MCF 10A (cell line): ENCODE results near the gene DCUN1D2. TPM values are rescaled to one million over a fixed set of nuclear protein-coding genes. Genes with fewer than 3 reads are reported as not detected.
A peak's percentile ranks its signal among the peaks of the same experiment; 100 is the strongest.

Experiments used
- BruUV-seq: library from RNA; stranded (reverse); fragments of 400-500 nt; replicated peaks from 2 replicates; lab custom pipeline; 2021; lab: Mats Ljungman, UMichigan
- CTCF ChIA-PET: fragments of 300-600 bp; sonication (Branson Sonifier 250); formaldehyde crosslinking; extraction: SDS; loops from one replicate; lab custom pipeline; 2021; ENCODE audit warnings: antibody characterized with exemption, inconsistent platforms; lab: Yijun Ruan, JAX
- POLR2A ChIA-PET: fragments of 300-600, 350-650 bp; sonication (Branson Sonifier 250); formaldehyde crosslinking; extraction: SDS; loops from one replicate; lab custom pipeline; 2020; ENCODE audit warnings: antibody characterized with exemption, inconsistent platforms; lab: Yijun Ruan, JAX
- DNase-seq: peaks from one replicate; pipeline ENCODE4 v3.0.0-alpha.2; 2018; ENCODE audit not compliant: unreplicated experiment
- H3K27ac Mint-ChIP-seq: one replicate; pipeline ENCODE4 v1.8.0; 2022; ENCODE audit warnings: mild to moderate bottlenecking, low read depth, mixed read lengths; ENCODE audit not compliant: unreplicated experiment
- H3K27me3 Mint-ChIP-seq: one replicate; pipeline ENCODE4 v1.8.0; 2022; ENCODE audit warnings: mixed read lengths; ENCODE audit not compliant: insufficient read depth, unreplicated experiment
- H3K36me3 Mint-ChIP-seq: one replicate; pipeline ENCODE4 v1.8.0; 2022; ENCODE audit warnings: mild to moderate bottlenecking, moderate library complexity, mixed read lengths; ENCODE audit not compliant: insufficient read depth, unreplicated experiment
- H3K4me1 Mint-ChIP-seq: one replicate; pipeline ENCODE4 v1.8.0; 2022; ENCODE audit warnings: mixed read lengths; ENCODE audit not compliant: insufficient read depth, unreplicated experiment
- H3K4me3 Mint-ChIP-seq: one replicate; pipeline ENCODE4 v1.8.0; 2022; ENCODE audit warnings: mild to moderate bottlenecking, moderate library complexity, mixed read lengths; ENCODE audit not compliant: unreplicated experiment
- H3K9me3 Mint-ChIP-seq: one replicate; pipeline ENCODE4 v1.8.0; 2022; ENCODE audit warnings: mixed read lengths; ENCODE audit not compliant: unreplicated experiment
- CTCF ChIP-seq: fragments of 200-600 bp; IDR thresholded peaks from one replicate; pipeline ENCODE4 v1.8.0; 2022; ENCODE audit warnings: antibody characterized with exemption, mild to moderate bottlenecking; ENCODE audit not compliant: unreplicated experiment
- intact Hi-C: fragments of 100-400 bp; cut with micrococcal nuclease; formaldehyde crosslinking; loops from 2 replicates; pipeline ENCODE4 v1.14.1; 2022
- total RNA-seq: library from RNA; stranded (reverse); gene quantifications from 2 replicates; pipeline ENCODE4 v1.2.3, GENCODE V29; 2022

DCUN1D2 gene
- total RNA-seq, 1 experiment from 2014 or later: 20.4 TPM

DNA sequence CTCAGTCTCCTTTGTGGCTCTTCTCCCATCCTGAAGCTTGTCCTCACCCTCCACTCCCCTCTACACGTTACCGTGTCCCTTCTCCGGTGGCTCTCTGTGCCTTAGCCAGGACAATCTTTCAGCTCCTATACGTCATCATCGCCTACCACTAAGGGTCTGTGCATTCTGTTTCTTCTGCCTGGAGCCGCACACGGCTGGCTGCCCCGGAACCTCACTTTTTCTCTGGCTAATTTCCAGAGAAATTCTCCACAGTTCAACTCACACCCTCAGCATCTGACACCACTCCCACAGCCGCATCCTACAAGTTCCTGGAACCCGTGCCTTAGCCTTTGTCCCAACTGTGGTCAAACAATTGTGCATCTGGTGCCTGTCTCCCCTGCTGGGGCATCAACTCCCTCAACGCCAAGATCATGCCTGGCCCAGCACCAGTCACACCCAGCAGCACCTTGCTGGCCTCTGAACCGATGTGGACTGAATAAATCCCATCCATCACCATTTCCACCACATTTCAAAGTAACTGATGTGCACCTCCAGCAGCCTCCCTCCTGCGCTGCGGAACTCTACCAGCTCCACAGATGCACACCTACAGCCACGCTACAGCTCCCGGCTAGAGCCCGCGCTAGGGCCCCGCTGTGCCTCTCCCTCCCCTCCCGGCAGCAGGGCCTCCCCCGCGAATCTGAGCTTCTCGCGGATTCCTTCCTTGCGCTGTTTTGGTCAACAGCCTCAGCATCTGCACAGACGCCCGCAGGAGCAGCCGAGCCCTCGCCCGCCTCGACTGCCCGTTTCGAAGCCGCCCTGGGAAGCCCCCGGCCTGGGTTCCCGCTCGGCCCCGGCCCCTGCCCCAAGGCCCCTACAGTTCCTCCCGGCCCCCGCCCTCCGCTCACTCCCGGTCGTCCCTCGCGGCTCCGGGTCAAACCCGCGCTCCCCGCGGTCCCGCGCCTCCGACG, 689 bp downstream of the DCUN1D2 start:
- peaks cover 37% of the 10 kb centered on the region for H3K4me1 Mint-ChIP-seq
- H3K9me3 Mint-ChIP-seq: no peaks in the 10 kb centered on the region
- H3K27ac Mint-ChIP-seq: peak overlapping the region; percentile 68
- peaks cover 17% of the 10 kb centered on the region for H3K36me3 Mint-ChIP-seq
- ChIA-PET POLR2A (interaction anchor here (0.6 to 3.5 kb wide), 12 partner anchors 9 to 458 kb away, joined by 3 to 28 read pairs (median 4); partner anchors contain the start of genes CUL4A, LAMP1 and PCID2), CTCF (interaction anchor here (0.6 to 1.3 kb wide), 4 partner anchors 9 to 73 kb away, joined by 3 to 4 read pairs (median 3); no protein-coding TSS in a partner anchor)
- H3K4me3 Mint-ChIP-seq: peak overlapping the region; percentile 91
- no peaks in the 10 kb centered on the region for H3K27me3 Mint-ChIP-seq
- no peak for TF ChIP-seq CTCF
- DNase-seq: peak; percentile 24
- no TSS peak for BruUV-seq
- intact Hi-C loops: no loop called here

DNA sequence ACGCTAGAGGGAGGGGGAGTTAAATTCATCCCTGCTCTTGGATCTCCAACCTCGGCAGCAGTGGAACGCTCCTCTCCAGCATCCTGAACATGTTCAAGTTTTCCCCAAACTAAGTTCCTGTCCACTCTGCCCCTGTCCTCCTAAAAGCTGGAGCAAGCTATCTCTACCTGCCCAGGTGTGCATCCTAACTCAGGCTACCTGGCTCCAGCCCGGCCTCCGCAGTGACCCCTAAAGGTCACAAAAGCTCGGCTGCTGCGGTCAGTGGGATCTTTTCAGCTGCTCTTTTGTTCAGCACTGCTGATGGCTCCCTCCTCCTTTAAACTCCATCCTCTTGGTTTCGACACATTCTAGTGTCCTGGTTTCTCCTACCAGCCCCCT, 1.4 kb downstream of the DCUN1D2 start:
- ChIA-PET CTCF (interaction anchor here (0.9 to 1.3 kb wide), 3 partner anchors 8 to 12 kb away, joined by 3 to 4 read pairs (median 3); no protein-coding TSS in a partner anchor), POLR2A (interaction anchor here (0.5 to 3.5 kb wide), 8 partner anchors 9 to 282 kb away, joined by 3 to 28 read pairs (median 6); partner anchors contain the start of genes CUL4A, LAMP1 and PCID2)
- BruUV-seq: no TSS peak
- DNase-seq: peak; percentile 22
- peaks cover 33% of the 10 kb centered on the region for H3K4me1 Mint-ChIP-seq
- intact Hi-C loops: no loop called here
- peak overlapping the region; percentile 91 for H3K4me3 Mint-ChIP-seq
- H3K27me3 Mint-ChIP-seq: no peaks in the 10 kb centered on the region
- H3K27ac Mint-ChIP-seq: peak overlapping the region; percentile 68
- peaks cover 10% of the 10 kb centered on the region for H3K36me3 Mint-ChIP-seq
- peak; percentile 12 for TF ChIP-seq CTCF
- H3K9me3 Mint-ChIP-seq: no peaks in the 10 kb centered on the region

- H3K27me3 Mint-ChIP-seq: no peaks in the 10 kb centered on the region
- H3K4me1 Mint-ChIP-seq: peaks cover 24% of the 10 kb centered on the region
- H3K4me3 Mint-ChIP-seq: peak overlapping the region; percentile 49
- DNase-seq: no peak
- no peak for TF ChIP-seq CTCF
- H3K27ac Mint-ChIP-seq: no peak overlapping the region
- H3K9me3 Mint-ChIP-seq: no peaks in the 10 kb centered on the region
- BruUV-seq: no TSS peak
- peaks cover 7% of the 10 kb centered on the region for H3K36me3 Mint-ChIP-seq
- CTCF ChIA-PET: interaction anchor here (0.5 to 1.4 kb wide), 5 partner anchors 10 to 80 kb away, joined by 3 read pairs; no protein-coding TSS in a partner anchor
- intact Hi-C loops: no loop called here
- POLR2A ChIA-PET: interaction anchor here (0.7 to 3.5 kb wide), 3 partner anchors 12 to 191 kb away, joined by 3 to 28 read pairs (median 7); partner anchors contain the start of gene LAMP1
These were observed 2.2 kb downstream of the DCUN1D2 start for GRCh38 chr13:113488283-113488682.

- H3K4me3 Mint-ChIP-seq: no peak overlapping the region
- H3K27me3 Mint-ChIP-seq: no peaks in the 10 kb centered on the region
- CTCF ChIA-PET: interaction anchor here (1.5 kb wide), 1 partner anchor 9 kb away, joined by 4 read pairs; no protein-coding TSS in a partner anchor
- no peaks in the 10 kb centered on the region for H3K9me3 Mint-ChIP-seq
- intact Hi-C loops: no loop called here
- peaks cover 9% of the 10 kb centered on the region for H3K36me3 Mint-ChIP-seq
- TF ChIP-seq CTCF: no peak
- peaks cover 24% of the 10 kb centered on the region for H3K4me1 Mint-ChIP-seq
- TSS peak; percentile 9 for BruUV-seq
- H3K27ac Mint-ChIP-seq: no peak overlapping the region
- no peak for DNase-seq
- POLR2A ChIA-PET: no interaction called here
These were observed 3.8 kb downstream of the DCUN1D2 start for GRCh38 chr13:113486698-113487097.
